NB4 (cell line): Measurements from ENCODE around the gene PFN3.

Experiments
- CTCF ChIP-seq: IDR thresholded peaks from one replicate; pipeline ENCODE4 v1.5.1; 2012; ENCODE audit warnings: low read depth, low read length
- MAX ChIP-seq: IDR thresholded peaks from 2 replicates; pipeline ENCODE4 v1.6.1; 2011; ENCODE audit warnings: low read depth, low read length
- MYC ChIP-seq: IDR thresholded peaks from 2 replicates; pipeline ENCODE4 v1.6.1; 2011; ENCODE audit warnings: low read depth, low read length
- POLR2A ChIP-seq: IDR thresholded peaks from 2 replicates; pipeline ENCODE4 v1.6.1; 2011; ENCODE audit warnings: mild to moderate bottlenecking; ENCODE audit not compliant: insufficient read length; ENCODE audit errors: extremely low read depth

GRCh38 chr5:177388521-177389052, 11.9 kb downstream of the PFN3 start:
- TF ChIP-seq CTCF (no peak), MAX (no peak), POLR2A (no peak), MYC (no peak)
